Heart right ventricle (tissue), 16 donors: ENCODE results near the gene CTU2. TPM values are rescaled to one million over a fixed set of nuclear protein-coding genes. Genes with fewer than 3 reads are reported as not detected.

Experiments used
- ATAC-seq, 8 donors: fragments of 200-7000 bp; cut with Tn5 transposase; one replicate each; pipeline ENCODE4 v1.9.1; 2020; ENCODE audit warnings: mild to moderate bottlenecking in 8 of 8, moderate library complexity in 8 of 8, moderate number of reproducible peaks in 1 of 8
- DNase-seq, 2 donors: peaks; one replicate each; pipeline ENCODE4 v3.0.0-alpha.2; 2020
- H3K27ac ChIP-seq, 10 donors: fragments of 200-600 bp; sonication (generic) in 2 of 10; one replicate each; pipeline versions ENCODE4 v1.5.0 to v1.8.0; 2020 to 2022; ENCODE audit warnings: mild to moderate bottlenecking in 3 of 10
- H3K27me3 ChIP-seq, 7 donors: fragments of 200-600 bp; one replicate each; pipeline ENCODE4 v1.8.0; 2021 to 2022; ENCODE audit warnings: mild to moderate bottlenecking in 2 of 7
- H3K36me3 ChIP-seq, 9 donors: fragments of 200-600 bp; sonication (generic) in 1 of 9; one replicate each; pipeline versions ENCODE4 v1.5.0 to v1.8.0; 2020 to 2022; ENCODE audit warnings: mild to moderate bottlenecking in 2 of 9
- H3K4me1 ChIP-seq, 9 donors: fragments of 200-600 bp; sonication (generic) in 1 of 9; one replicate each; pipeline versions ENCODE4 v1.5.0 to v1.8.0; 2020 to 2022; ENCODE audit warnings: mild to moderate bottlenecking in 4 of 9
- H3K4me3 ChIP-seq, 10 donors: fragments of 200-600 bp; sonication (generic) in 2 of 10; one replicate each; pipeline versions ENCODE4 v1.5.0 to v1.8.0; 2020 to 2022; ENCODE audit warnings: mild to moderate bottlenecking in 7 of 10, moderate library complexity in 2 of 10
- H3K9me3 ChIP-seq, 11 donors: fragments of 200-600 bp in 10 of 11; sonication (generic) in 2 of 11; one replicate each; pipeline versions ENCODE4 v1.5.0 to v1.8.0; 2013 to 2022; ENCODE audit warnings: mild to moderate bottlenecking in 2 of 11, control low read depth in 1 of 11, moderate library complexity in 1 of 11
- WGBS, 2 donors: extraction: QIAGEN DNeasy Blood & Tissue Kit; methylation state at CpG; one replicate each; pipeline ENCODE4 v1.1.7; 2013; ENCODE audit warnings: inconsistent platforms in 1 of 2; 5-methylcytosine and 5-hydroxymethylcytosine counted together
- intact Hi-C, 10 donors: fragments of 100-400 bp; cut with DNase I; formaldehyde crosslinking; loops; one replicate each; pipeline versions ENCODE4 v1.11.1 to v1.14.2; 2022
- long read RNA-seq, 3 donors: library from polyadenylated mRNA; unstranded; transcript quantifications; one replicate each; pipeline ENCODE4 v2.0.0, GENCODE V29; 2020 to 2021
- polyA plus RNA-seq, 2 donors: library from polyadenylated mRNA; stranded (reverse); fragments of 200-250 nt; gene quantifications; one replicate each; pipeline ENCODE4 v1.2.3, GENCODE V29; 2013
- total RNA-seq, 10 donors: library from RNA; stranded (reverse); fragmentation: NEBNext Ultra II Directional in 3 of 10; extraction: Animal tissue kit (Norgen Biotek cat#: 25700) in 3 of 10; gene quantifications; one replicate each; pipeline versions ENCODE4 v1.2.1 to v1.2.4, GENCODE V29; 2021 to 2023
- TF ChIP-seq, protein P1 (sequence below), 9 donors: fragments of 200-600 bp; sonication (generic) in 2 of 9; IDR thresholded peaks; one replicate each; pipeline versions ENCODE4 v1.5.0 to v1.8.0; 2021 to 2022; ENCODE audit warnings: antibody characterized with exemption in 9 of 9, mild to moderate bottlenecking in 5 of 9, moderate library complexity in 1 of 9
- donor health status: Arrhythmogenic right ventricular cardiomyopathy.
- donor health status: ischemic (EF 13 %, LVEDD 7.1; RV severe dilation, severe dysfunction).
- donor health status: healthy with polysubstance abuse.
- donor health status: DM: no; HTN: yes; CAD: no.
- donor health status: DM: no; HTN: no; CAD: no.
- donor health status: ischemic (EF 25% LVEDD 6.9; RV normal size, moderate dysfunction).
- donor health status: ischemic (EF 25% LVEDD 5.7; RV mildly dilated, moderate dysfunction).
- donor health status: healthy.
- donor health status: DM: yes; HTN: yes; CAD: no.
- donor health status: Ischemic cardiomyopathy.
- donor health status: ischemic (EF 35%, LVEDD 5.7; RV mildly dilated, moderate dysfunction).
- donor health status: nonischemic (EF 11% LVEDD 7.7; RV severe dilation, severe dysfunction).
- donor health status: DM: yes; HTN: yes; CAD: no.
- donor health status: PGD.
- donor health status: ischemic (EF 29% LVEDD 5.4; RV normal size, mild dysfunction).
- donor health status: nonischemic (EF 23%, LVEDD 6.1; RV moderate dilation, normal function).

The CTU2 gene
- total RNA-seq (10 to 100 TPM; 11.8 to 17.3 (median 13.2) TPM), polyA plus RNA-seq (10 to 100 TPM; 22.3 to 22.6 TPM)
- long read RNA-seq, donor 1, transcript CTU2-202 (15 exons, 1,751 nt): major isoform, 14 of 21 reads
- long read RNA-seq, donor 1, partial matches to known transcripts: 5 of 21 reads
- long read RNA-seq, donor 1, other reads (novel, unspliced or antisense): 2 of 21 reads
- long read RNA-seq, donor 2, transcript CTU2-202 (15 exons, 1,751 nt): major isoform, 13 of 20 reads
- long read RNA-seq, donor 2, partial matches to known transcripts: 7 of 20 reads
- long read RNA-seq, donor 2, other reads (novel, unspliced or antisense): 0 of 20 reads
- long read RNA-seq, donor 3, transcript CTU2-202 (15 exons, 1,751 nt): major isoform, 27 of 38 reads
- long read RNA-seq, donor 3, partial matches to known transcripts: 2 of 38 reads
- long read RNA-seq, donor 3, other reads (novel, unspliced or antisense): 8 of 38 reads

DNA sequence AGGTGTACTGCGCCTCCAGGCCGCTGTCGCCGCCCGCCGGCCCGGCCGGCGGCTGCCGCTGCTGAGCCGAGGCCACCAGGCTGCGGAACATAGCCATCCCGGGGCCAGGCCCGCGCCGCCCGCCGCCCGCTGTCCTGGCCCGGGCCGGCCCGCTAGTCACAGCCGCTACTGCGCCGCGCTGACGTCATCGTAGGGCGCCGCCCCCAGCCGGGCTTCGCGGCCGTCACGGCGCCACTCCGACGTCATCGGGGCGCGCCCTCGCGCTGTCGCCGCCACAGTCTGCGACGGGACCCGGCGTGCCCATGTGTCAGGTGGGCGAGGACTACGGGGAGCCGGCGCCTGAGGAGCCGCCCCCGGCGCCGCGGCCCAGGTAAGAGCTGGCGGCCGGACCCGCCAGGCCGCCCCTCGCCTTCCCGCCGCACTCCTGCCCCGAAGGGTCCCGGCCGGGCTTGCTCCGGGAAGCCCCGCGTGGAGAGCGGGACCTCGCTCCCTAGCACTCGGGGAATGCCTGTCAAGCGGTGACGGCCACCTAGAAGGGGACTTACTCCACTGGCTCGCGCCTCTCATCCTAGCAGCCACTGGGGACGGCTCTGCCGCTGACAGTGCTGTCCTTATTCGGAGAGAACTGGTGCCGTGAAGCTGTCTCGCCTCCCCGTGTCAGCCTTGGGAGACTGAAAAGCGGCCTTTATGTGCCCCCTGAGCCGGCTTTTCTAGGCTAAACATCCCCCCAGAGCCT, at the start of gene CTU2, which contains the start of gene RNF166:
TSS of gene CTU2 (plus strand) at position 275 of the 736 bp plus-strand sequence. CDS start at position 303, 28 bp downstream.
TSS of gene RNF166 (minus strand) at position 180 of the 736 bp plus-strand sequence. CDS start at position 97, 83 bp downstream.
- TF ChIP-seq, protein P1, sequence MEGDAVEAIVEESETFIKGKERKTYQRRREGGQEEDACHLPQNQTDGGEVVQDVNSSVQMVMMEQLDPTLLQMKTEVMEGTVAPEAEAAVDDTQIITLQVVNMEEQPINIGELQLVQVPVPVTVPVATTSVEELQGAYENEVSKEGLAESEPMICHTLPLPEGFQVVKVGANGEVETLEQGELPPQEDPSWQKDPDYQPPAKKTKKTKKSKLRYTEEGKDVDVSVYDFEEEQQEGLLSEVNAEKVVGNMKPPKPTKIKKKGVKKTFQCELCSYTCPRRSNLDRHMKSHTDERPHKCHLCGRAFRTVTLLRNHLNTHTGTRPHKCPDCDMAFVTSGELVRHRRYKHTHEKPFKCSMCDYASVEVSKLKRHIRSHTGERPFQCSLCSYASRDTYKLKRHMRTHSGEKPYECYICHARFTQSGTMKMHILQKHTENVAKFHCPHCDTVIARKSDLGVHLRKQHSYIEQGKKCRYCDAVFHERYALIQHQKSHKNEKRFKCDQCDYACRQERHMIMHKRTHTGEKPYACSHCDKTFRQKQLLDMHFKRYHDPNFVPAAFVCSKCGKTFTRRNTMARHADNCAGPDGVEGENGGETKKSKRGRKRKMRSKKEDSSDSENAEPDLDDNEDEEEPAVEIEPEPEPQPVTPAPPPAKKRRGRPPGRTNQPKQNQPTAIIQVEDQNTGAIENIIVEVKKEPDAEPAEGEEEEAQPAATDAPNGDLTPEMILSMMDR (IDR thresholded peaks at IDR 0.05): no peak
- DNase-seq: peak; percentile 91 to 94
- WGBS, 2 donors: 0% methylated on average over 78 to 86 of the region's 86 CpGs
- peak; percentile 79 to 90 (median 86) for ATAC-seq
- Histone ChIP-seq H3K36me3 (peaks cover 0 to 24% (median 0%) of the 10 kb centered on the region in 9 donors), H3K4me1 (peaks cover 14 to 61% (median 50%) of the 10 kb centered on the region in 9 donors), H3K27me3 (no peaks in the 10 kb centered on the region), H3K27ac (peak within 1 kb of the TSS; percentile 62 to 97 (median 84)), H3K9me3 (no peaks in the 10 kb centered on the region), H3K4me3 (peak within 1 kb of the TSS; percentile 76 to 100 (median 99))
- intact Hi-C loops: loop anchor here in 4 of 10 donors (5.0 to 10.0 kb wide), 3 partner anchors 44 to 134 kb away; partner anchors contain the start of genes ZC3H18 (in 4 of the 4) and MVD (in 1 of the 4)

- intact Hi-C loops: no loop called here
- 93 to 94% methylated on average over 19 of the region's 19 CpGs for WGBS, 2 donors
- no peak overlapping the region for H3K4me3 ChIP-seq
- H3K36me3 ChIP-seq: peaks cover 0 to 54% (median 14%) of the 10 kb centered on the region in 9 donors
- TF ChIP-seq, protein P1 (IDR thresholded peaks at IDR 0.05): no peak
- peaks cover 0 to 17% (median 7%) of the 10 kb centered on the region in 9 donors for H3K4me1 ChIP-seq
- H3K9me3 ChIP-seq: no peaks in the 10 kb centered on the region
- DNase-seq (no peak), ATAC-seq (no peak)
- no peak overlapping the region for H3K27ac ChIP-seq
- H3K27me3 ChIP-seq: no peaks in the 10 kb centered on the region
Observed at GRCh38 chr16:88657371-88657770, 48.9 kb upstream of the CTU2 start.

DNA sequence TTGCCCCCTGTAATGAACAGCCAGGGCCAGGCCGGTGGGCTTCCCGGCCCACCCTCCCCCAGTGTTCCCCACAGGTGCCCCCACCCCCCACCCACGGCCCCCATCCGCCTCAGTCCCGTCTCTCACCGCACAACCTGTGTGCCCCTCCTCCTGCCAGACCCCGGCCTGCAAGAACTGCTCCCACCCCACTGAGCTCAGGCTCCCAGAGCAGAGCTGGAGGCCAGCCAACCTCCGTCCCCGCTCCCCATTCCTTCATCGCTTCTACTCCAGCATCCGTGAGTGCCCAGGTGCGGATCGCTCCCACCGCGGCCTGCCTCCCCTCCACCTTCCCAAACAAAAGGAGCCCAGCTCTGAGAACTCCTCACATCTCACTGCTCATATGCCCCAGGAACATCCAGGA, 47.6 kb upstream of the CTU2 start:
- Histone ChIP-seq H3K9me3 (no peaks in the 10 kb centered on the region), H3K27ac (no peak overlapping the region), H3K4me1 (peaks cover 0 to 21% (median 11%) of the 10 kb centered on the region in 9 donors), H3K27me3 (no peaks in the 10 kb centered on the region), H3K4me3 (no peak overlapping the region), H3K36me3 (peaks cover 0 to 41% (median 14%) of the 10 kb centered on the region in 9 donors)
- ATAC-seq (no peak), DNase-seq (no peak)
- TF ChIP-seq, protein P1 (IDR thresholded peaks at IDR 0.05): no peak
- 87 to 95% methylated on average over 14 to 15 of the region's 15 CpGs for WGBS, 2 donors
- intact Hi-C loops: no loop called here

- Histone ChIP-seq H3K4me3 (no peak overlapping the region), H3K9me3 (no peaks in the 10 kb centered on the region), H3K4me1 (peaks cover 1 to 25% (median 16%) of the 10 kb centered on the region in 9 donors), H3K36me3 (peaks cover 0 to 36% (median 14%) of the 10 kb centered on the region in 9 donors), H3K27ac (no peak overlapping the region), H3K27me3 (no peaks in the 10 kb centered on the region)
- DNase-seq (no peak), ATAC-seq (no peak)
- intact Hi-C loops: no loop called here
- TF ChIP-seq, protein P1 (IDR thresholded peaks at IDR 0.05): no peak
- 93 to 95% methylated on average over 25 of the region's 25 CpGs for WGBS, 2 donors
Observed at GRCh38 chr16:88659160-88659559, 47.1 kb upstream of the CTU2 start.
